K562 (cell line): ENCODE results near the gene CYP4V2.

Experiments used
- EZH2 ChIP-seq: IDR thresholded peaks from 2 replicates; pipeline ENCODE4 v1.6.1; 2012; ENCODE audit warnings: low read depth, mild to moderate bottlenecking, inconsistent platforms, low read length, borderline replicate concordance
- JUND ChIP-seq, 2 experiments: IDR thresholded peaks; 2 replicates in 1 of 2; 3 replicates in 1 of 2; pipeline ENCODE4 v1.6.1; 2011; ENCODE audit warnings: borderline replicate concordance in 2 of 2, low read depth in 2 of 2, low read length in 2 of 2, improper control_type of control experiment in 1 of 2, missing biosample characterization in 1 of 2, missing genetic modification characterization in 1 of 2, missing genetic modification reagents in 1 of 2
- SRSF7 ChIP-seq: fragments of 200-400 bp; formaldehyde crosslinking; optimal IDR thresholded peaks from 2 replicates; pipeline ENCODE3; 2017; ENCODE audit warnings: mild to moderate bottlenecking, low read depth, low read length

DNA sequence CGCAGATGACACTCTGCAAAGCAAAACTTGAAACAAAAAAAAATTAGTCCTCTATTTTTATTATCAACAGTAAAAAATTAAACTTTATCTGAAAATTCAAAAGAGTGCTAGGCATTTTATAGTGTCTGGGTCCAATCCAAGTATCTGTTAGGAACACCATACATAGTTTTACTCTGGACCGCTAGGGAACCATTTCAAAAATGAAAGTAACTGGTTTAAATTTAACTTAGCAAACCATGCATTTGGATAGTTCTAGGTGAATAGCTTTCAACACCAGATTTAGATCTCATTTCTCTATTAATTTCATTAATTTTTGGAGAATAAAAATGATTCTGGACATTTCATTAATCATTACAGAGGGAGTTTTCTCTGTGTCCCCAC is 37.1 kb downstream of the CYP4V2 start:
- TF ChIP-seq EZH2 (no peak), SRSF7 (no peak), JUND (IDR thresholded peaks at IDR 0.05; ENCODE audit: borderline replicate concordance, low read depth, low read length) (no peak), JUND (tag; IDR thresholded peaks at IDR 0.05; ENCODE audit: borderline replicate concordance, low read depth, low read length) (no peak)
